ENCODE data around the gene FAM193A.

- TF ChIP-seq POLR2AphosphoS5 (IDR thresholded peaks at IDR 0.05; ENCODE audit: insufficient read depth in 1 of 2, low read depth in 1 of 2) (no peak), CTCF (IDR thresholded peaks at IDR 0.05) (no peak), POLR2A (IDR thresholded peaks at IDR 0.05) (no peak)
These were observed 23.7 kb downstream of the FAM193A start for GRCh38 chr4:2560167-2560566.
